NT2/D1 (cell line): ENCODE data around the gene CEP170.

Experiments used
- YY1 ChIP-seq: IDR thresholded peaks from 2 replicates; pipeline ENCODE4 v1.6.1; 2011; ENCODE audit not compliant: insufficient read length, insufficient read depth
- ZNF274 ChIP-seq: IDR thresholded peaks from 2 replicates; pipeline ENCODE4 v1.6.1; 2011; ENCODE audit warnings: mild to moderate bottlenecking, low read depth, low read length

DNA sequence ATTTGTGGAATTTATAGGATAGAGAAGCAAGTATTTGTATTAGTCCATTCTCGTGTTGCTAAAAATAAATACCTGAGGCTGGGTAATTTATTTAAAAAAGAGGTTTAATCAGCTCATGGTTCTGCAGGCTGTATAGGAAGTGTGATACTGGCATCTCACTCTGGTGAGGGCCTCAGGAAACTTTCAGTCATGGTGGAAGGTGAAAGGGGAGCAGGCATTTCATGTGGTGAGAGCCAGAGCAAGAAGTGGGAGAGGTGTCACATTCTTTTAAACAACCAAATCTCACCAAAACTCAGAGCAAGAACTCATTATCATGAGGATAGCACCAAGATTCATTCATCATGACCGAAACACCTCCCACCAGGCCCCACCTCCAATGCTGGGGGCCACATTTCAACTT, 18.9 kb upstream of the CEP170 start:
- TF ChIP-seq YY1 (no peak), ZNF274 (no peak)
